ENCODE data around the gene PTCH2. TPM values are rescaled to one million over a fixed set of nuclear protein-coding genes. Genes with fewer than 3 reads are reported as not detected.

Gene PTCH2
- total and polyA plus RNA-seq, 2 of the 13 experiments (the other 11 are each of a cell fraction or from before 2014, with no cell fraction given) = 0.60 to 1.5 TPM

DNA sequence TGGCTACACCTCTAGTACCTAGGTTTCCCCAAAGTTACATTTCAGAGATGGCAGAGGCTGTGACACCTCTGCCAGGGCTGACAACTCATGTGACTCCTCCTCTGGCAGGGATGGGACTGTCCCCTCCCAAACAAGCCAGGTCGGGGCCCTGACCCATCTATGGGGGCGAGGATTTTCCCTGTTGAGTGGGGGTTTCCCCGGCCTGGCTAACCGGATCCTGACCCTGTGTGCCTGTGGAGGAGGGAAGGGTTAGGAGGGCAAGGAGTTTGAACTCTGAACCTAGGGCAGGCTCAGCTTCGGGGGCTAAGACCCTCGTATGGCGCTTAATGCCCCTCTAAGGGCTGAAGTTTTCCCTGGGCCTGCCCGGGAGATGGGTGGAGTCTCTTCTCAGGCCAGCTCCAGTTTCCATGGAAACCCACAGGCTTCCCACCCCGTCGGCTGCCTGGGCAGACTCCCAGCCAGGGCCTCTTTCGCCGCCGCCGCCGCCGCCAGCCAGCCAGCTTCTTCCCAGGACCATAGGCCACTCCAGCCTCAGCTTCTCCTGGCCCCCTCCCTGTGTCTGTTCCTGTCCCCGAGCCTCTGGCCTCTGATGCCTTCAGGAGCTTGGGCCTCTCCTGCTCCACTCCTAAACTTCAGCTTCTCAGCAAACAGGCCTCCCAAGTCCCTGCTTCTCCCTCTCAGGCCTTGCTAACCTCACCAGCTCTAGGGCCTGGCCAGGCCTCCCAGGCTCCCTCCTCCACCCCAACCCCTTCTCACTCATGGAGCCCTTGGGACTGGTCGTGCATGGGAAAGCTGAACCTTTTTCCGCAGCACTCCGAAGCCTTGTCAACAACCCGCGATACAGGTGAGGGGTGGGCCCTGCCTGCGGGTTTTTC is 34.8 kb downstream of the PTCH2 start, which contains the start of gene BTBD19 (continued):
- no peak for TF ChIP-seq ZBTB4 (CRISPR knock-in tag; IDR thresholded peaks at IDR 0.05; ENCODE audit: borderline replicate concordance)
- no peak for TF ChIP-seq ZBTB8A (CRISPR knock-in tag; IDR thresholded peaks at IDR 0.05; ENCODE audit: borderline replicate concordance, low read depth)
- TF ChIP-seq ZNF670 (CRISPR knock-in tag; IDR thresholded peaks at IDR 0.05; ENCODE audit: borderline replicate concordance) = no peak
- no peak for TF ChIP-seq ZNF136 (CRISPR knock-in tag; IDR thresholded peaks at IDR 0.05; ENCODE audit: low read depth)
- no peak for TF ChIP-seq IKZF4 (CRISPR knock-in tag; IDR thresholded peaks at IDR 0.05; ENCODE audit: borderline replicate concordance, low read depth, not compliant biosample characterization)
- TF ChIP-seq PATZ1 (CRISPR knock-in tag; IDR thresholded peaks at IDR 0.05) = peak; percentile 85
- TF ChIP-seq DPF2 (CRISPR knock-in tag; IDR thresholded peaks at IDR 0.05; ENCODE audit: borderline replicate concordance, low read depth) = 0 out of 2 replicates have a peak, but pooled peaks have one; percentile 12
- TF ChIP-seq FOXK1 (CRISPR knock-in tag; IDR thresholded peaks at IDR 0.05; ENCODE audit: borderline replicate concordance, low read depth) = peak; percentile 9; the same call in 1 of the 2 replicates
- TF ChIP-seq CREB3 (CRISPR knock-in tag; IDR thresholded peaks at IDR 0.05) = no peak
- TF ChIP-seq, protein P1, sequence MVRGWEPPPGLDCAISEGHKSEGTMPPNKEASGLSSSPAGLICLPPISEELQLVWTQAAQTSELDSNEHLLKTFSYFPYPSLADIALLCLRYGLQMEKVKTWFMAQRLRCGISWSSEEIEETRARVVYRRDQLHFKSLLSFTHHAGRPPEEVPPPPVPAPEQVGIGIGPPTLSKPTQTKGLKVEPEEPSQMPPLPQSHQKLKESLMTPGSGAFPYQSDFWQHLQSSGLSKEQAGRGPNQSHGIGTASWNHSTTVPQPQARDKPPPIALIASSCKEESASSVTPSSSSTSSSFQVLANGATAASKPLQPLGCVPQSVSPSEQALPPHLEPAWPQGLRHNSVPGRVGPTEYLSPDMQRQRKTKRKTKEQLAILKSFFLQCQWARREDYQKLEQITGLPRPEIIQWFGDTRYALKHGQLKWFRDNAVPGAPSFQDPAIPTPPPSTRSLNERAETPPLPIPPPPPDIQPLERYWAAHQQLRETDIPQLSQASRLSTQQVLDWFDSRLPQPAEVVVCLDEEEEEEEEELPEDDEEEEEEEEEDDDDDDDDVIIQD (CRISPR knock-in tag; IDR thresholded peaks at IDR 0.05; ENCODE audit: low read depth) = peak; percentile 3; the same call in 1 of the 2 replicates
- no peak for TF ChIP-seq ZNF614 (CRISPR knock-in tag; IDR thresholded peaks at IDR 0.05; ENCODE audit: borderline replicate concordance)
- TF ChIP-seq U2AF2 (IDR thresholded peaks at IDR 0.05; ENCODE audit: low read depth, low read length) = no peak
- TF ChIP-seq ZNF598 (CRISPR knock-in tag; IDR thresholded peaks at IDR 0.05; ENCODE audit: borderline replicate concordance) = no peak
- peak; percentile 47 for TF ChIP-seq CCDC6 (CRISPR knock-in tag; IDR thresholded peaks at IDR 0.05)
- TF ChIP-seq RARA (CRISPR knock-in tag; IDR thresholded peaks at IDR 0.05) = peak; percentile 73
- TF ChIP-seq HMG20B (CRISPR knock-in tag; conservative IDR thresholded peaks at IDR 0.05) = peak; percentile 66; the same call in 1 of the 2 replicates
- TF ChIP-seq, protein P2, sequence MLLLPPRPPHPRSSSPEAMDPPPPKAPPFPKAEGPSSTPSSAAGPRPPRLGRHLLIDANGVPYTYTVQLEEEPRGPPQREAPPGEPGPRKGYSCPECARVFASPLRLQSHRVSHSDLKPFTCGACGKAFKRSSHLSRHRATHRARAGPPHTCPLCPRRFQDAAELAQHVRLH (CRISPR knock-in tag; IDR thresholded peaks at IDR 0.05; ENCODE audit: borderline replicate concordance, low read depth) = no peak
- peak; percentile 80 for TF ChIP-seq RBFOX2 (IDR thresholded peaks at IDR 0.05; ENCODE audit: low read depth, low read length)
- TF ChIP-seq ESRRA (CRISPR knock-in tag; IDR thresholded peaks at IDR 0.05; ENCODE audit: low read depth) = no peak

Measured in HepG2 (cell line).